ENCODE measurements around the gene SLC9A2.
A peak's percentile ranks its signal among the peaks of the same experiment; 100 is the strongest.

The SLC9A2 gene

GRCh38 chr2:102619414-102620319 is at the start of gene SLC9A2:
SLC9A2 (plus strand) TSS chr2:102619553; CDS start chr2:102619849, 296 bp downstream.
- peak; percentile 7 for DNase-seq

- no peak for DNase-seq
These were observed 43.5 kb upstream of the SLC9A2 start for GRCh38 chr2:102575888-102576287.

- no peak for DNase-seq
These were observed 41.0 kb upstream of the SLC9A2 start for GRCh38 chr2:102578376-102578775.

GRCh38 chr2:102581911-102582310 is 37.4 kb upstream of the SLC9A2 start:
- DNase-seq, result no peak

GRCh38 chr2:102582845-102583244 is 36.5 kb upstream of the SLC9A2 start:
- DNase-seq, result no peak

GRCh38 chr2:102585847-102586404 is 33.4 kb upstream of the SLC9A2 start:
- no peak for DNase-seq

- DNase-seq, result no peak
These were observed 31.0 kb upstream of the SLC9A2 start for GRCh38 chr2:102588213-102588939.

- no peak for DNase-seq
These were observed 29.9 kb upstream of the SLC9A2 start for GRCh38 chr2:102589444-102589843.

GRCh38 chr2:102591491-102592045 is 27.8 kb upstream of the SLC9A2 start:
- DNase-seq, result no peak

GRCh38 chr2:102592601-102593000 is 26.8 kb upstream of the SLC9A2 start:
- no peak for DNase-seq

GRCh38 chr2:102593516-102593915 is 25.8 kb upstream of the SLC9A2 start:
- no peak for DNase-seq

- no peak for DNase-seq
These were observed 24.8 kb upstream of the SLC9A2 start for GRCh38 chr2:102594445-102595016.

GRCh38 chr2:102597788-102598187 is 21.6 kb upstream of the SLC9A2 start:
- no peak for DNase-seq

- no peak for DNase-seq
These were observed 19.9 kb upstream of the SLC9A2 start for GRCh38 chr2:102599486-102599885.

- no peak for DNase-seq
These were observed 17.6 kb upstream of the SLC9A2 start for GRCh38 chr2:102601730-102602129.

- DNase-seq, result no peak
These were observed 15.4 kb upstream of the SLC9A2 start for GRCh38 chr2:102603904-102604303.

- no peak for DNase-seq
These were observed 14.6 kb upstream of the SLC9A2 start for GRCh38 chr2:102604769-102605168.

- DNase-seq, result no peak
These were observed 13.0 kb upstream of the SLC9A2 start for GRCh38 chr2:102606353-102606752.

- DNase-seq, result peak; percentile 49
These were observed 3.5 kb upstream of the SLC9A2 start for GRCh38 chr2:102615620-102616436.

- DNase-seq, result peak; percentile 7
These were observed 620 bp upstream of the SLC9A2 start for GRCh38 chr2:102618452-102619413.

- DNase-seq, result no peak
These were observed 979 bp downstream of the SLC9A2 start for GRCh38 chr2:102620332-102620731.
